ENCODE measurements around the gene MAN2C1.
A peak's percentile ranks its signal among the peaks of the same experiment; 100 is the strongest.

GRCh38 chr15:75389791-75390382, 21.5 kb upstream of the MAN2C1 start:
- TF ChIP-seq POLR2A (IDR thresholded peaks at IDR 0.05) (no peak), CTCF (IDR thresholded peaks at IDR 0.05) (no peak), POLR2AphosphoS5 (IDR thresholded peaks at IDR 0.05) (peak in 2 of 4 donors; percentile 44 to 67)
